Mammary epithelial cell (primary cell): ENCODE measurements around the gene C4orf51.

Source experiments
- CTCF ChIP-seq, 2 donors: IDR thresholded peaks in 1 of 2; conservative IDR thresholded peaks in 1 of 2; 2 replicates each; pipeline ENCODE4 v1.5.1; 2011 to 2012; ENCODE audit warnings: inconsistent platforms in 2 of 2, low read length in 2 of 2, mild to moderate bottlenecking in 2 of 2, control low read depth in 1 of 2, low read depth in 1 of 2; ENCODE audit not compliant: insufficient read depth in 1 of 2; ENCODE audit errors: extremely low read depth in 1 of 2
- EZH2 ChIP-seq: IDR thresholded peaks from 2 replicates; pipeline ENCODE4 v1.6.1; 2012; ENCODE audit warnings: low read length, inconsistent platforms, borderline replicate concordance

- TF ChIP-seq CTCF (conservative IDR thresholded peaks at IDR 0.05 in 1 of 2, IDR thresholded peaks at IDR 0.05 in 1 of 2; ENCODE audit: extremely low read depth in 1 of 2, insufficient read depth in 1 of 2, low read depth in 1 of 2, low read length in 2 of 2) (no peak), EZH2 (no peak)
Measured at GRCh38 chr4:145686991-145687390, 7.0 kb downstream of the C4orf51 start.
